GM12875 (cell line): Measurements from ENCODE around the gene ESR2.

ENCODE experiments used
- H3K4me3 ChIP-seq: one replicate; pipeline ENCODE4 v1.5.1; 2011; ENCODE audit warnings: low read depth, low read length, control low read depth
- CTCF ChIP-seq: IDR thresholded peaks from 2 replicates; pipeline ENCODE4 v1.5.1; 2011; ENCODE audit warnings: low read depth, mild to moderate bottlenecking, control low read depth, inconsistent platforms, low read length, moderate library complexity, borderline replicate concordance; ENCODE audit not compliant: insufficient read depth

The ESR2 gene

GRCh38 chr14:64158608-64159007, 135.6 kb downstream of the ESR2 start:
- no peak overlapping the region for H3K4me3 ChIP-seq
- TF ChIP-seq CTCF, result no peak

- no peak for TF ChIP-seq CTCF
- H3K4me3 ChIP-seq, result no peak overlapping the region
Observed at GRCh38 chr14:64149921-64150320, 144.2 kb downstream of the ESR2 start.

- TF ChIP-seq CTCF, result no peak
- H3K4me3 ChIP-seq, result no peak overlapping the region
Observed at GRCh38 chr14:64147126-64147790, 146.9 kb downstream of the ESR2 start.

- TF ChIP-seq CTCF, result no peak
- H3K4me3 ChIP-seq, result no peak overlapping the region
Observed at GRCh38 chr14:64137657-64138290, 156.4 kb downstream of the ESR2 start.

- H3K4me3 ChIP-seq, result no peak overlapping the region
- no peak for TF ChIP-seq CTCF
Observed at GRCh38 chr14:64126548-64126947, 167.6 kb downstream of the ESR2 start.

GRCh38 chr14:64125270-64125669, 168.9 kb downstream of the ESR2 start:
- no peak overlapping the region for H3K4me3 ChIP-seq
- no peak for TF ChIP-seq CTCF

GRCh38 chr14:64123241-64123822, 170.8 kb downstream of the ESR2 start:
- no peak overlapping the region for H3K4me3 ChIP-seq
- no peak for TF ChIP-seq CTCF
